Measurements from ENCODE around the gene COMT.

COMT gene

DNA sequence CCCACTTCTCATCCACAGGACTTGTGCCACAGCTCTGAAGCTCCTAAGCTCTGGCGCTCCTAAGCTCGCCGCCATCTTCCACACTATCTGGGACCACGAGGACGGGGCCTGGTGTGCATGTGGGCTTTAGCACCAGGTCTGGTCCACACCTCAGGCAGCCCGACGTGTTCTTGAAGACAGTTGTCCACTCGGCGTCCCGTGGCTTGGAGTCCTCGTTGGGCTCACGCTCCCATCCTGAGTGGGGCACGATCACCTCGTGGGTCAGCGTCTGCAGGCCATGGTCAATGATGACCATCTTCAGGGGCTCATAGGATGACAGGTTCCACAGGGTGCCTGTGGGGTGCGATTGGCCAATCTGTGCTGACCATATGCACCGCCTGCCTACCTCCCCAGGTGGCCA is 37.2 kb downstream of the COMT start:
- Histone ChIP-seq H3K4me3 (replicated peaks; ENCODE audit: insufficient read depth, low read length) (no peak overlapping the region), H3K27me3 (ENCODE audit: insufficient read depth, poor library complexity, severe bottlenecking) (no peaks in the 10 kb centered on the region), H3K27ac (replicated peaks) (no peak overlapping the region)
- no peak for TF ChIP-seq GABPA (IDR thresholded peaks at IDR 0.05; ENCODE audit: low read depth)
- TF ChIP-seq, protein P1, sequence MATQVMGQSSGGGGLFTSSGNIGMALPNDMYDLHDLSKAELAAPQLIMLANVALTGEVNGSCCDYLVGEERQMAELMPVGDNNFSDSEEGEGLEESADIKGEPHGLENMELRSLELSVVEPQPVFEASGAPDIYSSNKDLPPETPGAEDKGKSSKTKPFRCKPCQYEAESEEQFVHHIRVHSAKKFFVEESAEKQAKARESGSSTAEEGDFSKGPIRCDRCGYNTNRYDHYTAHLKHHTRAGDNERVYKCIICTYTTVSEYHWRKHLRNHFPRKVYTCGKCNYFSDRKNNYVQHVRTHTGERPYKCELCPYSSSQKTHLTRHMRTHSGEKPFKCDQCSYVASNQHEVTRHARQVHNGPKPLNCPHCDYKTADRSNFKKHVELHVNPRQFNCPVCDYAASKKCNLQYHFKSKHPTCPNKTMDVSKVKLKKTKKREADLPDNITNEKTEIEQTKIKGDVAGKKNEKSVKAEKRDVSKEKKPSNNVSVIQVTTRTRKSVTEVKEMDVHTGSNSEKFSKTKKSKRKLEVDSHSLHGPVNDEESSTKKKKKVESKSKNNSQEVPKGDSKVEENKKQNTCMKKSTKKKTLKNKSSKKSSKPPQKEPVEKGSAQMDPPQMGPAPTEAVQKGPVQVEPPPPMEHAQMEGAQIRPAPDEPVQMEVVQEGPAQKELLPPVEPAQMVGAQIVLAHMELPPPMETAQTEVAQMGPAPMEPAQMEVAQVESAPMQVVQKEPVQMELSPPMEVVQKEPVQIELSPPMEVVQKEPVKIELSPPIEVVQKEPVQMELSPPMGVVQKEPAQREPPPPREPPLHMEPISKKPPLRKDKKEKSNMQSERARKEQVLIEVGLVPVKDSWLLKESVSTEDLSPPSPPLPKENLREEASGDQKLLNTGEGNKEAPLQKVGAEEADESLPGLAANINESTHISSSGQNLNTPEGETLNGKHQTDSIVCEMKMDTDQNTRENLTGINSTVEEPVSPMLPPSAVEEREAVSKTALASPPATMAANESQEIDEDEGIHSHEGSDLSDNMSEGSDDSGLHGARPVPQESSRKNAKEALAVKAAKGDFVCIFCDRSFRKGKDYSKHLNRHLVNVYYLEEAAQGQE (IDR thresholded peaks at IDR 0.05; ENCODE audit: insufficient replicate concordance, low read depth): no peak
- no peak for TF ChIP-seq POLR2AphosphoS5 (IDR thresholded peaks at IDR 0.05; ENCODE audit: low read depth)
- TF ChIP-seq, protein P2, sequence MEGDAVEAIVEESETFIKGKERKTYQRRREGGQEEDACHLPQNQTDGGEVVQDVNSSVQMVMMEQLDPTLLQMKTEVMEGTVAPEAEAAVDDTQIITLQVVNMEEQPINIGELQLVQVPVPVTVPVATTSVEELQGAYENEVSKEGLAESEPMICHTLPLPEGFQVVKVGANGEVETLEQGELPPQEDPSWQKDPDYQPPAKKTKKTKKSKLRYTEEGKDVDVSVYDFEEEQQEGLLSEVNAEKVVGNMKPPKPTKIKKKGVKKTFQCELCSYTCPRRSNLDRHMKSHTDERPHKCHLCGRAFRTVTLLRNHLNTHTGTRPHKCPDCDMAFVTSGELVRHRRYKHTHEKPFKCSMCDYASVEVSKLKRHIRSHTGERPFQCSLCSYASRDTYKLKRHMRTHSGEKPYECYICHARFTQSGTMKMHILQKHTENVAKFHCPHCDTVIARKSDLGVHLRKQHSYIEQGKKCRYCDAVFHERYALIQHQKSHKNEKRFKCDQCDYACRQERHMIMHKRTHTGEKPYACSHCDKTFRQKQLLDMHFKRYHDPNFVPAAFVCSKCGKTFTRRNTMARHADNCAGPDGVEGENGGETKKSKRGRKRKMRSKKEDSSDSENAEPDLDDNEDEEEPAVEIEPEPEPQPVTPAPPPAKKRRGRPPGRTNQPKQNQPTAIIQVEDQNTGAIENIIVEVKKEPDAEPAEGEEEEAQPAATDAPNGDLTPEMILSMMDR (IDR thresholded peaks at IDR 0.05; ENCODE audit: insufficient read depth, low read length): no peak
- no peak for TF ChIP-seq SPI1 (IDR thresholded peaks at IDR 0.05; ENCODE audit: borderline replicate concordance, low read depth)
- no peak for DNase-seq (ENCODE audit: low read depth in 1 of 2, low spot score in 1 of 2)

DNA sequence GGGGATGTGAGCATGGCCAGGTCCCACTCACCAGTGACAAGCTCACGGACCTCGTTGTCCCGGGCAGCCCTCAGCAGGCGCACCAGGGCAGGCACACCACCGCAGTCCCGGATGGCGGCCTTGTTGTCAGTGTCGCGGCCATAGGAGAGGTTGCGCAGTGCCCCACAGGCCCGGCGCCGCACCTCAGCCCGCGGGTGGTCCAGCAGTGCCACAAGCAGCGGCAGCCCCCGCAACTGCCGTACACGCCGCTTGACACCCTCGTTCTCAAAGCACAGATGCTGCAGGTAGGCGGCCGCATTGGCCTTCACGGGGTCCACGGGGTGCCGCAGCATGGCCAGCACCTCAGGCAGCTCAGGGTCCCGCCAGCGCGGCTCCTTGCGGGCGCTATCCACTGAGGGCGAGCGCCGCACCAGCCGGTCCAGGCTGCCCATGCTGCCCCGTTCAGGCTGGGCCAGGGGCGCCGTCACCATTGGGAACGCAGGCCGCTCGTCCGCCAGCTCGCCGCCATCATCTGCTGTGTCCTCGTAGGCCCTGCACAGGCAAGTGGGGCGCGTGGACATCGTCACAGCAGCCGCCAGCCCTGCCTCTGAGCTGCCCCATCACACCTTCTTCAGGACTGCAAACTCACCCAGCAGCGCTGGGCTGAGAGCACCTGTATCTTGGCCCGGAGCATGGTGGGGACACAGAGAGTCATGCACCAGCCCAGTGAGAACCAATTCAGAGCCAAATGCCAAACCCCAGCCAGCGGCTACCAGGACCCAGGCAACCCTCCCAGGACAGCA is 38.3 kb downstream of the COMT start:
- no peak overlapping the region for H3K27ac ChIP-seq (replicated peaks)
- DNase-seq (ENCODE audit: low read depth in 1 of 2, low spot score in 1 of 2): no peak
- H3K27me3 ChIP-seq (ENCODE audit: insufficient read depth, poor library complexity, severe bottlenecking): no peaks in the 10 kb centered on the region
- no peak overlapping the region for H3K4me3 ChIP-seq (replicated peaks; ENCODE audit: insufficient read depth, low read length)
- no peak for TF ChIP-seq GABPA (IDR thresholded peaks at IDR 0.05; ENCODE audit: low read depth)
- TF ChIP-seq, protein P2 (IDR thresholded peaks at IDR 0.05; ENCODE audit: insufficient read depth, low read length): no peak
- TF ChIP-seq SPI1 (IDR thresholded peaks at IDR 0.05; ENCODE audit: borderline replicate concordance, low read depth): no peak
- TF ChIP-seq, protein P1 (IDR thresholded peaks at IDR 0.05; ENCODE audit: insufficient replicate concordance, low read depth): no peak
- TF ChIP-seq POLR2AphosphoS5 (IDR thresholded peaks at IDR 0.05; ENCODE audit: low read depth): no peak

DNA sequence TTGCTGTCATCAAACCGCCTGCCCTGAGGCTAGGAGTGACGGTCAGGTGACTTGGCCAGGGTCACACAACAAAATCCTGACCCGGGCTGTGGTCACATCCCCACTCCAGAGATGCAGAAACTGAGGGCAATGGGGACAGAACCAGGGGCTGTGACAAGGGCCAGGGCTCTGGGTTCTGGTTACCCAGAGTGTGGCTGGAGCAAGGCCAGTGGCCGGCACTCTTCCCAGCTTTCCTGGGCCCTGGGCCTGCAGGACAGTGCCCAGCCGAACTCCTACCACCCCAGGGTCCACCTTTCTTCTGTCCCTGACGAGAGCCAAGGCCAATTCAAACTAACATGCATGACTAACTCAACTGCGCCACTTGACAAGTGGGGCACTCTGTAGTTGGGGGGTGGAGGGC is 39.2 kb downstream of the COMT start:
- TF ChIP-seq SPI1 (IDR thresholded peaks at IDR 0.05; ENCODE audit: borderline replicate concordance, low read depth): no peak
- TF ChIP-seq, protein P2 (IDR thresholded peaks at IDR 0.05; ENCODE audit: insufficient read depth, low read length): no peak
- TF ChIP-seq GABPA (IDR thresholded peaks at IDR 0.05; ENCODE audit: low read depth): no peak
- TF ChIP-seq POLR2AphosphoS5 (IDR thresholded peaks at IDR 0.05; ENCODE audit: low read depth): no peak
- TF ChIP-seq, protein P1 (IDR thresholded peaks at IDR 0.05; ENCODE audit: insufficient replicate concordance, low read depth): no peak
- no peak overlapping the region for H3K4me3 ChIP-seq (replicated peaks; ENCODE audit: insufficient read depth, low read length)
- H3K27me3 ChIP-seq (ENCODE audit: insufficient read depth, poor library complexity, severe bottlenecking): no peaks in the 10 kb centered on the region
- no peak for DNase-seq (ENCODE audit: low read depth in 1 of 2, low spot score in 1 of 2)
- no peak overlapping the region for H3K27ac ChIP-seq (replicated peaks)

Measured in HL-60 (cell line).